Activated CD4-positive, alpha-beta T cell treated with anti-CD3 and anti-CD28 coated beads, Interleukin-2, amount 10 ng/mL, durations not matched to agents 7 days and 5 days (primary cell): ENCODE measurements around the gene DCAF15. TPM values are rescaled to one million over a fixed set of nuclear protein-coding genes. Genes with fewer than 3 reads are reported as not detected.

Source experiments
- CTCF ChIA-PET: fragments of 350-600 bp; sonication (Branson Sonifier 250); formaldehyde crosslinking; loops from one replicate; lab custom pipeline; 2021; ENCODE audit warnings: antibody characterized with exemption; lab: Charles Lee
- POLR2A ChIA-PET: fragments of 350-600 bp; sonication (Branson Sonifier 250); formaldehyde crosslinking; loops from one replicate; lab custom pipeline; 2021; ENCODE audit warnings: antibody characterized with exemption; lab: Charles Lee
- DNase-seq: peaks from one replicate; pipeline ENCODE4 v3.0.0-alpha.2; 2020
- H3K27ac Mint-ChIP-seq: one replicate; pipeline ENCODE4 v1.8.0; 2021; ENCODE audit warnings: mild to moderate bottlenecking, moderate library complexity, mixed read lengths
- H3K27me3 Mint-ChIP-seq: one replicate; pipeline ENCODE4 v1.8.0; 2021; ENCODE audit warnings: mixed read lengths
- H3K36me3 Mint-ChIP-seq: one replicate; pipeline ENCODE4 v1.8.0; 2021; ENCODE audit warnings: low read depth, mixed read lengths
- H3K4me1 Mint-ChIP-seq: one replicate; pipeline ENCODE4 v1.8.0; 2021; ENCODE audit warnings: mixed read lengths
- H3K4me3 Mint-ChIP-seq: one replicate; pipeline ENCODE4 v1.8.0; 2021; ENCODE audit warnings: mild to moderate bottlenecking, moderate library complexity, mixed read lengths
- H3K9me3 Mint-ChIP-seq: one replicate; pipeline ENCODE4 v1.8.0; 2021; ENCODE audit warnings: mixed read lengths
- total RNA-seq, 2 experiments: library from RNA; stranded (reverse); gene quantifications; one replicate each; pipeline ENCODE4 v1.2.3, GENCODE V29; 2021

DCAF15 gene
- total RNA-seq, 2 experiments from 2014 or later: 80.3 to 85.4 TPM

GRCh38 chr19:13932911-13933393 is 19.4 kb upstream of the DCAF15 start:
- Mint-ChIP-seq H3K4me1 (no peaks in the 10 kb centered on the region), H3K4me3 (no peak overlapping the region), H3K36me3 (peaks cover 4% of the 10 kb centered on the region), H3K9me3 (no peaks in the 10 kb centered on the region), H3K27me3 (peaks cover 5% of the 10 kb centered on the region), H3K27ac (no peak overlapping the region)
- ChIA-PET POLR2A (no interaction called here), CTCF (interaction anchor here (0.5 to 0.9 kb wide), 3 partner anchors 15 to 94 kb away, joined by 3 to 5 read pairs (median 3); no protein-coding TSS in a partner anchor)
- DNase-seq: no peak

DNA sequence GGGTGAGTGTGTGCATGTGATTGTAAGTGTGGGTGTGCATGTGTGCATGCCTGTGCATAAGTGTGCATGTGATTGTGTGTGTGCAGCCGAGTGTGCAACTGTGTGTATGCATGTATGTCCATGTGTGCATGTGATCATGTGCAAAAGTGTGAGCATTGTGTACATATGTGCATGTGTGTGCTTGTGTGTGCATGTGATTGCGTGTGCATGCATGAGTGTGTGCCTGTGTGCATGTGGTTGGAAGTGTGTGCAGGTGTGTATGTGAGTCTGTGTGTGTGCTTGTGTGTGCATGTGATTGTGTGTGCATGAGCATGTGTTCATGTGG is 17.6 kb upstream of the DCAF15 start:
- Mint-ChIP-seq H3K4me3 (no peak overlapping the region), H3K36me3 (no peaks in the 10 kb centered on the region), H3K4me1 (no peaks in the 10 kb centered on the region), H3K27me3 (peaks cover 7% of the 10 kb centered on the region), H3K9me3 (no peaks in the 10 kb centered on the region), H3K27ac (no peak overlapping the region)
- ChIA-PET CTCF (no interaction called here), POLR2A (no interaction called here)
- no peak for DNase-seq

GRCh38 chr19:13935765-13936510 is 16.4 kb upstream of the DCAF15 start:
- Mint-ChIP-seq H3K9me3 (no peaks in the 10 kb centered on the region), H3K4me3 (no peak overlapping the region), H3K27ac (no peak overlapping the region), H3K27me3 (peaks cover 7% of the 10 kb centered on the region), H3K4me1 (no peaks in the 10 kb centered on the region), H3K36me3 (no peaks in the 10 kb centered on the region)
- ChIA-PET POLR2A (no interaction called here), CTCF (no interaction called here)
- DNase-seq: no peak

DNA sequence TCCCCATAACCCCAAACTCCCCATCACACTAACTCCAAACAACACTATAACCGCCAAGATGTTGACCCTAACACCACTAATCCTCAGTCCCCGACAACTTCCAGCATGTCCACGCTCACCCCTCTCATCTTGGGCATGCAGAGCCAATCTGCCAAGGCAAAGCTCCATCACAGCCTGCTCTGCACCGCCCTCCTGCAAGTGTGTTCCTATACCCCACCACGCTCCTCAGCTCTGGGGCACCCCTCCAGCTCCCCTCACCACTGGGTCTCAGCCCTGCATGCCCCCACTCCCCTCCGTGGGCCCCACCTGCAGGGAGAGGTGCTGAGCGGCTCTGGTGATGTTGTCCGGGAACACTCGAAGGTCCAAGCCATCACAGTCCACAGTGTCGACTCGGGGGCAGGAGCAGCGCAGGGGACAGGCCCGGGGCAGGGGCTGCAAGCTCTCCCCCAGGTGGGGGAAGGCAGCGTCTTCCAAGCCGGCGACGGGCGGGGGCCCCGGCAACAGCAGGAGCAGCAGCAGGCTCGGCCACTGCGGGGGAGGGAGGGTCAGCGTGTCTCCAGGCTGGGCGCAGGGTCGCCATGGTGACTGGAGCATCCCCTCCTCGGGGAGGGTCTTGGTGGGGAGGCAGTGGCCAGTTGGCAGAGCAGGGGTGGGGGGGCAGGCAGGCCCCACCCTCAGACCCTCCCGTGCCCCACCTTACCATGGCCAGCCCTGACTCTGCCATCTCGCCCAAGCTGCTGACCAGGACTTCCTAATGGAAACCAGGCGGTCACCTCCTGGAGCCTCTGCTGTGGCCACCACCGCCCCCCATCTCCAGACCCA is 14.6 kb upstream of the DCAF15 start:
- no peak for DNase-seq
- H3K9me3 Mint-ChIP-seq: no peaks in the 10 kb centered on the region
- ChIA-PET CTCF (interaction anchor here (0.9 kb wide), 1 partner anchor 16 kb away, joined by 4 read pairs; no protein-coding TSS in a partner anchor), POLR2A (no interaction called here)
- H3K27me3 Mint-ChIP-seq: peaks cover 7% of the 10 kb centered on the region
- H3K4me3 Mint-ChIP-seq: no peak overlapping the region
- no peaks in the 10 kb centered on the region for H3K4me1 Mint-ChIP-seq
- H3K36me3 Mint-ChIP-seq: no peaks in the 10 kb centered on the region
- no peak overlapping the region for H3K27ac Mint-ChIP-seq

- no peaks in the 10 kb centered on the region for H3K36me3 Mint-ChIP-seq
- CTCF ChIA-PET: interaction anchor here (0.9 to 1.4 kb wide), 4 partner anchors 11 to 198 kb away, joined by 3 to 4 read pairs (median 3); partner anchors contain the start of gene ASF1B
- H3K27me3 Mint-ChIP-seq: peaks cover 7% of the 10 kb centered on the region
- no peak for DNase-seq
- POLR2A ChIA-PET: no interaction called here
- no peak within 1 kb of the TSS for H3K4me3 Mint-ChIP-seq
- no peaks in the 10 kb centered on the region for H3K9me3 Mint-ChIP-seq
- H3K4me1 Mint-ChIP-seq: no peaks in the 10 kb centered on the region
- no peak within 1 kb of the TSS for H3K27ac Mint-ChIP-seq
Measured at GRCh38 chr19:13938301-13939064, 13.8 kb upstream of the DCAF15 start, which contains the start of gene PODNL1. Gene PODNL1 (minus strand): TSS chr19:13938417. CDS start chr19:13938181, 236 bp downstream.

DNA sequence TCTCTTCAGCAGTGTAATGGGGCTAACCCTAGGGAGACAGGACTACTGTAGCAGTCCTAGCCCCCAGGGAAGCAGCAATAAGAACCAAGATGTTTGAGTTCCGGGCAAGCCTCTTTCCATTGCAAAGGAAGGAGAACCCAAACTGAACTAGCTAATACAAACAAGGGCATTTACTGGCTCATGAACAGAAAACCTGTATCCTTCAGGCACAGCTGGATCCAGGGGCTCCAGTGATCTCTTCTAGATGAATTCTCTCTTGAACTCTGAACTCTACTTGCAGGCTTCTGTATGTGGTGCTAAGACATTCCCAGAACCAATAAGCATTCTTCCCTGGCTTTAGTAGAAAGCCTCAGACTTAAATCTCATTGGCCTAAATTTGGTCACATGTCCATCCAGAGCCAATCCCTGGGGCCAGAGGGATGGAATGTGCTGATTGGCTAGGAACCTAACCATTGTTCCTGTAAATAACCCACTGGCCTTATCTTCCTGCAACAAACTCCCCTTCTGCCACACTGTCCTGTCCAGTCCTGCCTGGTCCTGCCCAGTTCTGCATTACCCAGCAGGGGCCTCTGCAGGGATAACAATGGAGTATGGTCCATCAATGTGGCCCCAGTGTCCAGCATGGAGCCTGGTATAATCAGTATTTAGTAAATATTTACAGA is 10.2 kb upstream of the DCAF15 start:
- H3K9me3 Mint-ChIP-seq: no peaks in the 10 kb centered on the region
- H3K36me3 Mint-ChIP-seq: no peaks in the 10 kb centered on the region
- CTCF ChIA-PET: interaction anchor here (1.9 kb wide), 1 partner anchor 89 kb away, joined by 5 read pairs; the partner anchor contains the start of gene IL27RA
- peaks cover 7% of the 10 kb centered on the region for H3K27me3 Mint-ChIP-seq
- H3K4me1 Mint-ChIP-seq: no peaks in the 10 kb centered on the region
- H3K27ac Mint-ChIP-seq: no peak overlapping the region
- POLR2A ChIA-PET: no interaction called here
- H3K4me3 Mint-ChIP-seq: no peak overlapping the region
- DNase-seq: no peak

DNA sequence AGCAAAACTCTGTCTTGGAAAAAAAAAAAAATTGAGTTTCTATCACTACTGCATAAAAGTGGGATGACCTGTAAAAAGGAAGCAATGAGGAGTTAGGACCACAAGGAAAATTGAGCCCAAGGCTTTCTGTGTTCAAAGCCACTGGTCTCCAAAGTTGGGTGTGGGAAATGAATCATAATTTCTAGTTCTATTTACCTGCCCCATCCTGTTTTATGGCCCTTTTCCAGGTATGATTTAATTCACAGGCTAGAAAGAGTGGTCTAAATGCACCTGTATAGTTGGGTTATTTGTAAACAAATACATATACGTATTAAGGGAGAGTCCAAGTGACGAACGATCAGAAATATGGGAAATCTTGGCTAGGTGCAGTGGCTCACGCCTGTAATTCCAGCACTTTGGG is 5.9 kb upstream of the DCAF15 start:
- no peak overlapping the region for H3K27ac Mint-ChIP-seq
- ChIA-PET CTCF (interaction anchor here (0.6 kb wide), 1 partner anchor 13 kb away, joined by 3 read pairs; no protein-coding TSS in a partner anchor), POLR2A (no interaction called here)
- H3K4me3 Mint-ChIP-seq: no peak overlapping the region
- H3K36me3 Mint-ChIP-seq: no peaks in the 10 kb centered on the region
- no peak for DNase-seq
- H3K27me3 Mint-ChIP-seq: no peaks in the 10 kb centered on the region
- H3K9me3 Mint-ChIP-seq: no peaks in the 10 kb centered on the region
- H3K4me1 Mint-ChIP-seq: no peaks in the 10 kb centered on the region

DNA sequence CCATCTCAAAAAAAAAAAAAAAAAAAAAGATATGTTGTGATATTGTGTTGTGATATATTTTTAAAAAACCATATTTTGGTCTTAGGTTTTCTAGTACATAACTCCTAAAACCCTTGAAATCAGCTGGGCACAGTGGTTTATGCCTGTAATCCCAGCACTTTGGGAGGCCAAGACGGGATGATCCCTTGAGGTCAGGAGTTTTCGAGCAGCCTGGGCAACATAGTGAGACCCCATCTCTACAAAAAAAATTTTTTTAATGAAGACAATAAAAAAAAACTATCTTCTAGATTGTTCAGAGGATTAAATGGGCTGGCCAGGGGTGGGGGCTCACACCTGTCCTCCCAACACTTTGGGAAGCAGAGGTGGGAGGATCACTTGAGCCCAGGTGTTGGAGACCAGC is 1.3 kb upstream of the DCAF15 start:
- Mint-ChIP-seq H3K4me1 (peaks cover 20% of the 10 kb centered on the region), H3K27ac (no peak overlapping the region), H3K27me3 (no peaks in the 10 kb centered on the region), H3K9me3 (no peaks in the 10 kb centered on the region), H3K4me3 (no peak overlapping the region), H3K36me3 (peaks cover 8% of the 10 kb centered on the region)
- DNase-seq: no peak
- CTCF ChIA-PET: no interaction called here
- POLR2A ChIA-PET: no interaction called here

DNA sequence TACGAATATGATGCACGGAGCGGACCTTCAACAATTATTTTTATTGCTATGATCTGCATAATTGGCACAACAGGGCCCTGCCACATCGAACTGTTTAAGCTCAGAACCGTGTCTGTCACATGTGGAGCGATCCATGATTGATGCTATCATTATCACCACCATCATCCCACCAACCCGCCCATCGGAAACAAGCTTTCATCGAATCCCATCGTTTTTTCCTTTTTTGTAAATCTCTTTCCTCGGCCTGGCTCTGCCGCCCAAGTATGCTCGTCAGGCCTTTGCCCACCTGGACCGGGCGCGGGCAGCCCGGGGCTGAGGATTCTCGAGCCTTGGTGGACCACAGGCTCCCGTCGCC is 533 bp upstream of the DCAF15 start:
- Mint-ChIP-seq H3K27ac (peak overlapping the region; percentile 96), H3K27me3 (no peaks in the 10 kb centered on the region), H3K36me3 (peaks cover 14% of the 10 kb centered on the region), H3K4me3 (peak overlapping the region; percentile 98), H3K4me1 (peaks cover 20% of the 10 kb centered on the region), H3K9me3 (no peaks in the 10 kb centered on the region)
- CTCF ChIA-PET: interaction anchor here (0.6 to 2.3 kb wide), 5 partner anchors 10 to 122 kb away, joined by 3 to 7 read pairs (median 4); partner anchors contain the start of gene IL27RA
- DNase-seq: no peak
- POLR2A ChIA-PET: no interaction called here

DNA sequence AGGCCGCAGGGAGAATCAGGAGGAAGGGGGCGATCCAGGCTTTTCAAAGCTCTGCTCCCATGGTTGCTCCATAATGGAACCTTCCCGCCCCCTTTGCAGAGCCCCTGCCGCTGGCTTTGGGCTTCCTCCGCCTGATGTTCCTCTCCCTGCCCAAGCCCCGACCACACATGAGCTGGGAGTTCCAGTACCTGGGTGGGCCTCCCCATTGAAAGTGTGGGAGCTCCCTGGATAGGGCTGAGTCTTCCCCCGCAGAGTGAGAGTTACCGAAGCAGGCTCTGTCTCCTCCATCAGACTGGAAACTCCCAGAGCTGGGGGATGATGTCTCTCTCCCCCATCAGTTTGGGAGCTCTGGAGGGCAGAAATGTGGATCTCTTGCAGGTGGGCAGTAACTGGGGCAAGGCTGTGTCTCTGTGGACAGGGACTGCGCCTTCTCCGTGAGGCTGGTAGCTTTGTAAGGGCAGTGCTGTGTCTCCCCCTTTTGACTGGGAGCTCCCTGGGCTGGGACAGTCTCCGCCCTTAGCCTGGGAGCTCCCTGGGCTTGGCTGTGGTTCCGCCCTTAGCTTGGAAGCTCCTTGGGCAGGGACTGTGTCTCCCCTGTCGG is 722 bp downstream of the DCAF15 start:
- DNase-seq: no peak
- Mint-ChIP-seq H3K36me3 (peaks cover 16% of the 10 kb centered on the region), H3K4me1 (peaks cover 20% of the 10 kb centered on the region), H3K9me3 (no peaks in the 10 kb centered on the region), H3K27me3 (no peaks in the 10 kb centered on the region), H3K27ac (peak overlapping the region; percentile 88), H3K4me3 (peak overlapping the region; percentile 98)
- CTCF ChIA-PET: interaction anchor here (0.6 to 2.3 kb wide), 8 partner anchors 9 to 141 kb away, joined by 3 to 7 read pairs (median 4); partner anchors contain the start of genes IL27RA and MISP3
- POLR2A ChIA-PET: no interaction called here

- Mint-ChIP-seq H3K4me1 (peaks cover 20% of the 10 kb centered on the region), H3K27me3 (no peaks in the 10 kb centered on the region), H3K4me3 (peak overlapping the region; percentile 98), H3K27ac (no peak overlapping the region), H3K36me3 (peaks cover 19% of the 10 kb centered on the region), H3K9me3 (no peaks in the 10 kb centered on the region)
- CTCF ChIA-PET: interaction anchor here (1.1 to 1.7 kb wide), 2 partner anchors 21 to 118 kb away, joined by 3 to 4 read pairs; partner anchors contain the start of gene MISP3
- POLR2A ChIA-PET: interaction anchor here (0.7 kb wide), 1 partner anchor 182 kb away, joined by 3 read pairs; the partner anchor contains the start of gene ASF1B
- no peak for DNase-seq
Measured at GRCh38 chr19:13954185-13954584, 1.9 kb downstream of the DCAF15 start.
